CD14-positive monocyte (primary cell): Measurements from ENCODE around the gene FLCN. TPM values are rescaled to one million over a fixed set of nuclear protein-coding genes. Genes with fewer than 3 reads are reported as not detected.

Experiments used
- DNase-seq, 3 donors: peaks; one replicate each; pipeline ENCODE4 v3.0.0-alpha.2; 2011 to 2022
- H2AFZ ChIP-seq: 2 replicates; pipeline ENCODE4 v1.6.0; 2012; ENCODE audit warnings: mild to moderate bottlenecking, low read depth, low read length, inconsistent platforms; ENCODE audit not compliant: insufficient read depth, poor library complexity, severe bottlenecking
- H3K27ac ChIP-seq, 2 donors: 1 replicate in 1 of 2; 2 replicates in 1 of 2; pipeline ENCODE4 v1.5.1; 2012 to 2013; ENCODE audit warnings: low read length in 2 of 2, control low read depth in 1 of 2, inconsistent platforms in 1 of 2, low read depth in 1 of 2, mild to moderate bottlenecking in 1 of 2
- H3K27me3 ChIP-seq, 2 donors: one replicate each; pipeline versions ENCODE4 v1.6.0 to v1.6.1; 2011 to 2013; ENCODE audit warnings: low read length in 2 of 2; ENCODE audit not compliant: control insufficient read depth in 2 of 2, insufficient read depth in 2 of 2
- H3K36me3 ChIP-seq, 2 donors: replicated peaks in 1 of 2; 1 replicate in 1 of 2; 2 replicates in 1 of 2; pipeline versions ENCODE4 v1.5.1 to v1.6.1; 2012 to 2013; ENCODE audit warnings: low read length in 2 of 2, control low read depth in 1 of 2, inconsistent platforms in 1 of 2, mild to moderate bottlenecking in 1 of 2; ENCODE audit not compliant: insufficient read depth in 2 of 2, control insufficient read depth in 1 of 2
- H3K4me1 ChIP-seq, 2 donors: 1 replicate in 1 of 2; 2 replicates in 1 of 2; pipeline versions ENCODE4 v1.5.1 to v1.6.1; 2012 to 2013; ENCODE audit warnings: low read length in 2 of 2, control low read depth in 1 of 2, inconsistent platforms in 1 of 2, mild to moderate bottlenecking in 1 of 2, moderate library complexity in 1 of 2; ENCODE audit not compliant: insufficient read depth in 2 of 2, control insufficient read depth in 1 of 2
- H3K4me2 ChIP-seq: replicated peaks from 2 replicates; pipeline ENCODE3; 2012; ENCODE audit warnings: low read length, moderate library complexity, mild to moderate bottlenecking; ENCODE audit not compliant: poor library complexity, severe bottlenecking; ENCODE audit errors: extremely low read depth
- H3K4me3 ChIP-seq, 3 experiments: fragments of 200-600 bp in 1 of 3; sonication (generic) in 1 of 3; replicated peaks in 1 of 3; 1 replicate in 2 of 3; 2 replicates in 1 of 3; pipeline ENCODE4 v1.5.1; 2011 to 2013; ENCODE audit warnings: low read length in 3 of 3, mild to moderate bottlenecking in 3 of 3, control low read depth in 2 of 3, low read depth in 2 of 3, inconsistent platforms in 1 of 3, moderate library complexity in 1 of 3
- H3K79me2 ChIP-seq: 2 replicates; pipeline ENCODE4 v1.6.0; 2012; ENCODE audit warnings: mild to moderate bottlenecking, control low read depth, inconsistent platforms, low read length, moderate library complexity; ENCODE audit not compliant: insufficient read depth
- H3K9ac ChIP-seq: 2 replicates; pipeline ENCODE4 v1.6.0; 2017; ENCODE audit warnings: low read length, mild to moderate bottlenecking; ENCODE audit not compliant: insufficient read depth, poor library complexity, severe bottlenecking
- H3K9me3 ChIP-seq, 2 donors: replicated peaks in 1 of 2; 1 replicate in 1 of 2; 2 replicates in 1 of 2; pipeline versions ENCODE4 v1.5.1 to v1.6.1; 2012 to 2013; ENCODE audit warnings: low read length in 2 of 2, control low read depth in 1 of 2; ENCODE audit not compliant: control insufficient read depth in 1 of 2, insufficient read depth in 1 of 2
- H4K20me1 ChIP-seq: 2 replicates; pipeline ENCODE4 v1.6.0; 2012; ENCODE audit warnings: mild to moderate bottlenecking, low read length, control low read depth, moderate library complexity; ENCODE audit not compliant: insufficient read depth
- H3K27ac Mint-ChIP-seq, 7 donors: one replicate each; pipeline ENCODE4 v1.8.0; 2020; ENCODE audit warnings: mild to moderate bottlenecking in 7 of 7, mixed read lengths in 7 of 7, moderate library complexity in 6 of 7, inconsistent platforms in 2 of 7
- H3K27me3 Mint-ChIP-seq, 3 donors: one replicate each; pipeline ENCODE4 v1.8.0; 2021 to 2022; ENCODE audit warnings: low read depth in 3 of 3, mild to moderate bottlenecking in 3 of 3, mixed read lengths in 3 of 3, moderate library complexity in 3 of 3, inconsistent platforms in 1 of 3
- H3K36me3 Mint-ChIP-seq, 2 donors: one replicate each; pipeline ENCODE4 v1.8.0; 2020; ENCODE audit warnings: mixed read lengths in 2 of 2, inconsistent platforms in 1 of 2, mild to moderate bottlenecking in 1 of 2
- H3K4me1 Mint-ChIP-seq: one replicate; pipeline ENCODE4 v1.8.0; 2020; ENCODE audit warnings: mild to moderate bottlenecking, mixed read lengths
- H3K4me3 Mint-ChIP-seq, 2 donors: one replicate each; pipeline ENCODE4 v1.8.0; 2020; ENCODE audit warnings: mild to moderate bottlenecking in 2 of 2, mixed read lengths in 2 of 2, moderate library complexity in 1 of 2
- H3K9me3 Mint-ChIP-seq, 7 donors: one replicate each; pipeline ENCODE4 v1.8.0; 2020 to 2022; ENCODE audit warnings: mixed read lengths in 7 of 7, mild to moderate bottlenecking in 6 of 7, moderate library complexity in 6 of 7, inconsistent platforms in 2 of 7
- CTCF ChIP-seq: fragments of 200-600 bp; IDR thresholded peaks from one replicate; pipeline ENCODE4 v1.8.0; 2022; ENCODE audit warnings: antibody characterized with exemption, mild to moderate bottlenecking
- WGBS: methylation state at CpG from one replicate; pipeline ENCODE4 v1.1.5; 2013; ENCODE audit warnings: missing lambda C conversion rate; ENCODE audit not compliant: insufficient coverage; 5-methylcytosine and 5-hydroxymethylcytosine counted together
- intact Hi-C, 2 donors: fragments of 100-400 bp; cut with micrococcal nuclease; formaldehyde crosslinking; loops; one replicate each; pipeline versions ENCODE4 v1.15.0 to v1.15.1; 2023
- polyA plus RNA-seq, 3 donors: library from polyadenylated mRNA; depleted of rRNA in 1 of 3; unstranded in 2 of 3; stranded (reverse) in 1 of 3; fragments of 300-500 nt in 2 of 3; fragments of >200 nt in 1 of 3; fragmentation: Illumina TruSeq in 2 of 3; gene quantifications; 1 replicate in 2 of 3; 2 replicates in 1 of 3; pipeline ENCODE4 v1.2.3, GENCODE V29; 2012 to 2021

FLCN gene
- polyA plus RNA-seq, 3 donors = 5.8 to 46.9 (median 8.0) TPM

- Histone ChIP-seq H3K9ac (no peak overlapping the region), H3K4me2 (no peak overlapping the region), H3K27ac (no peak overlapping the region), H3K4me1 (peaks cover 10 to 17% of the 10 kb centered on the region in 2 donors), H3K4me3 (no peak overlapping the region), H3K36me3 (peaks cover 72 to 99% of the 10 kb centered on the region in 2 donors), H3K79me2 (no peaks in the 10 kb centered on the region), H3K27me3 (no peaks in the 10 kb centered on the region), H3K9me3 (no peaks in the 10 kb centered on the region), H2AFZ (no peak overlapping the region), H4K20me1 (no peaks in the 10 kb centered on the region)
- TF ChIP-seq CTCF = no peak
- Mint-ChIP-seq H3K4me1 (peaks cover 25% of the 10 kb centered on the region), H3K9me3 (no peaks in the 10 kb centered on the region), H3K27me3 (peaks cover 0 to 3% (median 0%) of the 10 kb centered on the region in 3 donors), H3K36me3 (peaks cover 73 to 98% of the 10 kb centered on the region in 2 donors), H3K27ac (peak overlapping the region in 2 of 7 donors; percentile 48 to 77), H3K4me3 (no peak overlapping the region)
- WGBS = 95% methylated on average over 9 of the region's 12 CpGs
- no peak for DNase-seq
- intact Hi-C loops = no loop called here
Observed at GRCh38 chr17:17177176-17177575, 59.8 kb downstream of the FLCN start.

GRCh38 chr17:17176341-17176740 lies 60.6 kb downstream of the FLCN start:
- no peak overlapping the region for H3K9ac ChIP-seq
- no peaks in the 10 kb centered on the region for H3K9me3 Mint-ChIP-seq
- DNase-seq = no peak
- no peak for TF ChIP-seq CTCF
- peak overlapping the region in 1 of 2 donors; percentile 39 for H3K27ac ChIP-seq
- H3K27ac Mint-ChIP-seq = peak overlapping the region in 5 of 7 donors; percentile 14 to 72 (median 46)
- H4K20me1 ChIP-seq = no peaks in the 10 kb centered on the region
- peaks cover 26% of the 10 kb centered on the region for H3K4me1 Mint-ChIP-seq
- no peaks in the 10 kb centered on the region for H3K79me2 ChIP-seq
- H3K36me3 ChIP-seq = peaks cover 73 to 99% of the 10 kb centered on the region in 2 donors
- peaks cover 0 to 4% (median 0%) of the 10 kb centered on the region in 3 donors for H3K27me3 Mint-ChIP-seq
- no peak overlapping the region for H2AFZ ChIP-seq
- no peaks in the 10 kb centered on the region for H3K27me3 ChIP-seq
- H3K4me3 ChIP-seq = no peak overlapping the region
- no peak overlapping the region for H3K4me2 ChIP-seq
- no peaks in the 10 kb centered on the region for H3K9me3 ChIP-seq
- peaks cover 72 to 98% of the 10 kb centered on the region in 2 donors for H3K36me3 Mint-ChIP-seq
- intact Hi-C loops = no loop called here
- peaks cover 10 to 17% of the 10 kb centered on the region in 2 donors for H3K4me1 ChIP-seq
- WGBS = 100% methylated on average over 9 of the region's 12 CpGs
- H3K4me3 Mint-ChIP-seq = no peak overlapping the region
